AG08395 (cell line): ENCODE results near the gene CPB2.
A peak's percentile ranks its signal among the peaks of the same experiment; 100 is the strongest.

ENCODE experiments used
- DNase-seq: peaks from one replicate; pipeline ENCODE4 v3.0.0; 2012; ENCODE audit warnings: mixed read lengths, low spot score

Gene CPB2

DNA sequence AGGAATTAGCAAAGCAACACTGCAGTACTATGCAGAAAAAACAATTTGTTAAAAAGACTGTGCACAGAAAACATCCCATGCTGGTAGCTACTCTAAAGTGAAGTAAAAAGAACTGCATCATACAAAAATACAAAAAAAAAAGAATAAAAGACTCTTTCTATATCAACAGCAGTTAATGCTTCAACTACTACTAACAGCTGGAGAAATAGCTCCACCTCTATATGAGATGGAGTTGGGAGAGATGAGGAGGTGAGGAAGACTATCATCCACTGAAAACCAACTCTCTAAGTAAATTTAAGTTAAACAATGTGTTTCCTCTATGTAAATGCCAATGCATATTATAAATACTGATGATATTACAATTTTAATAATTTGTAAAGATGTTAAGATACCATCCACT, 54.1 kb downstream of the CPB2 start:
- no peak for DNase-seq

DNA sequence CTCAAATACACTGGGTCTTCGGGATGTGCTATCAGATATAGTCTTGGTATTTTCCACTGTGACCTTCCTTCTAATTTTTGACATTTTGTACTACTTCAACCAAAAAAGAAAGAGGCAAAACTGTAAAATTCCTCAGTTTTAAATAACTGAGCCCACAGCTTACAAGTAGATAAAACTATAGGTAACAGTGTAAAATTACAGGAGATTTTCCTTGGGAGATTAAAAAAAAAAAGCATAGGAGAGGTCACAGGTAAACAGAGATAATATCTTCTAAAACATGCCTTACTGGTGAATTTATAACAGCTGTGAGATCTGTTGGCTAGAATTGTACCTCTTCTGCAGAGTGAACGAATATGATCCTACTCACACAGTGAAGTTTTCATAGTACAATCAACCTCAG, 59.4 kb downstream of the CPB2 start:
- DNase-seq: no peak

DNA sequence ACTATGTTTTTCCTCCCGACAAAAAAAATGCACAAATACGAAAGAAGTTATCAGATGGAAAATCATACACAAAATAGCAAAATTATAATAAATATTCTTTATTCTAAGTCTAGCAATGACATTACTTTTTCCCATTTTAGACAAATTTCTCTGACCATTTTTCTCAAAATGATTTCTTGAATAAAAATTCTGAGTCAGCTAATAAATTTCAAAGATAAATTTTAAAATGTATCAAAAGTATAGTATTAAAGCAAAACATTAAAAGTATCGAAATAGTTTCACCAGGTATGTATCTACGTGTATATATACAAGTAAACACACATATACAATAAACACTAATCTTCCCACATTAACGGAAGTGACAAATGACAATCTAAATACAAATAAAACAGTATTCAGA, 61.2 kb downstream of the CPB2 start:
- no peak for DNase-seq

DNA sequence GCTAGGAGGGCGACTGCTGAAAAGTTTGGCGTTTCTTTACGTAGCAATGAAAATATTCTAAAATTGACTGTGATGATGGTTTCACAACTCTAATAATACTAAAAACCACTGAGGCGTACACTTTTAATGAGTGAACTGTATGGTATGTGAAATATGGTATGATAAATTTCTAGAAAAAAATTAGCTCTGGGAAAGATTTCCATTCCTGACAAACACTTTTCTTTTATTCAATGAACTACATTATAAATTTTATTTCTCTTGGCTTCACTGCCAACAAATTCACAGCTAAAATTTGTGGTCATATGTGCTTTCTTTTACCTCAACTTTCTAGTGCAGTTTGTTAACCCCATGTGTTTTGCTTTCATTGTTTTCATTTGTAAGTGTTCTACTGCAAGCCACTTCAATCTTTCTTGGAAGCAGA, 63.4 kb downstream of the CPB2 start:
- DNase-seq: no peak

DNA sequence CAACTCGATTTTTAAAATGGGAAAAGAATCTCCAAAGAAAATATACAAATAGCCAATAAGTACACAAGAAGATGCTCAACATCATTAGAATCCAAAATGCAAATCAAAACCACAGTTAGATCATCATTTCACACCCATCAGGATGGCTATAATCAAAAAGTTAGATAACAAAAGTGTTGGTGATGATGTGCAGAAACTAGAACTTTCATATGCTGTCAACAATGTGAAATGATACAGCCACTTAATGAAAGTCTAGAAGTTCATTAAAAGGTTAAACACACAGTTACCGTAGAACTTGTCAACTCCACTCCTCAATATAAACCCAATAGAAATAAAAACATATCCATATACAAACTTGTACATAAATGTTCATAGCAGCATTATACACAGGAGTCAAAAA, 64.1 kb downstream of the CPB2 start:
- DNase-seq: no peak

DNA sequence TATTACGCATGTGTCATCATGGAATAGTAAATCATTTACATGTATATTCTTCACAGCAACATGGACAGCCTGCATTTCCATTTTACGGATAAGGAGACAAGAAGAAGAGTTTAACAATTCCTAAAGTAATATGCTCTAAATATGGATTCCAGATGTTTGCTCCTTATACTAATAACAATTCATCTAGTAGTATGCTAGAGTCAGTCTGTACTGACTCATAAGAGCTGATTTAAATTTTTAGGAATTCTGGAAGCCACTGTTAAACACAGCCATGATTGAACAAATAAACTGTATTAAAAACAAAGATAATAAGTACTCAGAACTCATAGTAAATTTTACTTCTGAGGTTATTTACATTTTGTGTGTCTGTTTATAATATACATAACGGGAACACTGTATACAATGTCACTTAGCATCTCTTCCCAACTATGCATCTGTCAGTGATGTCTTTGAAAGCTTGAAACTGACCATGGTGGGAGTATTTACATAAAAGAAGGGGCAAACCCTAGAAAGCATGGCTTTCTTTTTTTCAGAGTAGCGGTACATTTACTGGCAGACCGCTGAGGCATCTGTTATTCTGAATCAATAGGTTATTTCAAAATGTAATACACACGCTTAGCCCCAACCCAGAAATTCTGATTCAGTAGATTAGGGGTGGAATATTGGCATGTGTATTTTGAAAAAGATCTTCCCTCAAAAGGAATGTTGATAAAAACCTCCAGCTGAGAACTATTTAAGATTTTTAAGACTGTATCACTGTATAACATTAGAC, 65.2 kb downstream of the CPB2 start:
- no peak for DNase-seq

DNA sequence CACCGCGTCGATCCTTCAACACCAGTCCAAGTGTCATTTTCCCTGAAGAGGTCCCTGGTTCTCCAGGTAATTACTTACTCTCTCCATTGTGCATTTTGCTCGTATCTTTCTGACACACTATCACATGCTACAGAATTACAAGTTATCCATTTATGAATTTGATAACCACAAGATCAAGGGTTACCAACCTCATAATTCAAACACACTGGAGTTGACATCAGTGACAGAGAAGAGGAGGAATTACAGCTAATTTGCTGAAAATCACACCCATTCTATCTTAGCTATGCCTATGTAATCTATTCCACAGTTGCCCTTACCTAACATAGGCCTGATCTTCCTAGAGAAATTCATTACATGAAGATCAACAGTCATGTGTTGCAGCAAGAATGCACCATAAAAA, 66.5 kb downstream of the CPB2 start:
- DNase-seq: no peak

DNA sequence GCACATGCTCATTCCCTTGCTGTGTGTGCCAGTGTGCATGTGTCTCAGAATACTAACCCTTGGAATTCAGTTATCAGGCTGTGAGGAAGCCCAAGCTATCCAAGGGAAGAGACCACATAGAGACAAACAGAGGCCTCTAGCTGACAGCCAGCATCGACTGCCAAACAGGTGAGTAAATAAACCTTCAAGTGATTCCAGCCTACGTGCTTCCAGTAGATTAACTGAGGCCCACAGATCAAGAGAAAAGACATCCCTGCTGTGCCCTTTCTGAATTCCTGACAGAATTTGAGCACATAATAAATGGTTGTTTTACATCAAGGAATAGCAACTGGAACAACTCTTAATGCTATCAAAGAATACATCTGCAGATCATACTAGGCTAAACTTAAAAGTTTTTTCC, 69.8 kb downstream of the CPB2 start:
- no peak for DNase-seq

DNA sequence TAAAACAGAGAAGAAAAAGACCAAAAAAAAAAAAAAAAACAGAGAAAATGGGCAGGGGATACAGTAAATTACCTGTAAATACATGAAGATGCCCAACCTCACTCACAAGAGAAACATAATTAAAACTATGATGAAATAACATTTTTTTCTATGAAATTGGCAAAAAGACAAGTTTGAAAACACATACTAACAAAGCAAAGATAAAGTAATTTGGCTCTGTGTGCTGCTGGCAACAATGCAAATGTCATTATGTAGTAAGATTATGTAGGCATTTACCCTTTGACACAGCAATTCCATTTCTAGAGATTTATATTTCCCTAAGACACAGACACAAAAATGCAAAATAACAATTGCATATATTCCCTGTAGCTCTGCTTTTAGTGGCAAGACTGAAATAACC, 72.5 kb downstream of the CPB2 start:
- no peak for DNase-seq

DNA sequence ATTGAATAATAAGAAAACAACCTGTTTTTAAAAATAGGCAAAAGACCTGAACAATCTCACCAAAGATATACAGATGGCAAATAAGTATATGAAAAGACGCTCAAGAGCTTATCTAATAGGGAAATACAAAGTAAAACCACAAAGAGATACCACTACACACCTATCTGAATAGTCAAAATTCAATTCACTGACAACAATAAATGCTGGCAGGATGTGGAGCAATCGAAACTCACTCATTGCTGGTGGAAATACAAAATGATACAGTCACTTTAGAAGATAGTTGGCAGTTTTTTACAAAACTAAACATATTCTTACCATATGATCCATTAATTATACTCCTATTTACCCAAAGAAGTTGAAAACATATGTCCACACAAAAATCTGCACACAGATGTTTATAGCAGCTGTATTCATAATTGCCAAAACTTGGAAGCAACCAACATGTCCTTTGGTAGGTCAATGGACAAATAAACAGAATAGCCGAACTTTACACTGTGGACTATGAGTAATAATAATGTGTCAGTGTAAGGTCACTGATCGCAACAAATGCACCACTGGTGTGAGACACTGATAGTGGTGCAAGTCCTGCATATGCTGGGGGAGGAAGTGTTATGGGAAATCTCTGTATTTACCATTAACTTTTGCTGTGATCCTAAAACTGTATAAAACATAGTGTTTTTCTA, 73.1 kb downstream of the CPB2 start:
- DNase-seq: no peak

DNA sequence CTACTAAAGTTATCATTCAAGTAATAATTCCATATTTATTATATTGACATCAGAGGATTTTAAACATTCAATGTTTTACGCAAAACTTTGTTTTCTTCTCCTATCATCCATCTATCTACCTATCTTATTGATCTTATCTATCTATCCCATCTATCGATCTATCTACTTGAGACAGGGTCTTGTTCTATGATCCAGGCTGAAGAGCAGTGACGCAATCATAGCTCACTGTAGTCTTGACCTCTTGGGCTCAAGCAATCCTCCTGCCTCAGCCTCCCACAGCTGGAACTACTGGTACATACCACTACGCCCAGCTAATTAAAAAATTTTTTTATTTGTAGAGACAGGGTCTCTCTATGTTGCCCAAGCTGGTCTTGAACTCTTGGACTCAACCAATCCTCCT, 79.7 kb downstream of the CPB2 start:
- DNase-seq: no peak

DNA sequence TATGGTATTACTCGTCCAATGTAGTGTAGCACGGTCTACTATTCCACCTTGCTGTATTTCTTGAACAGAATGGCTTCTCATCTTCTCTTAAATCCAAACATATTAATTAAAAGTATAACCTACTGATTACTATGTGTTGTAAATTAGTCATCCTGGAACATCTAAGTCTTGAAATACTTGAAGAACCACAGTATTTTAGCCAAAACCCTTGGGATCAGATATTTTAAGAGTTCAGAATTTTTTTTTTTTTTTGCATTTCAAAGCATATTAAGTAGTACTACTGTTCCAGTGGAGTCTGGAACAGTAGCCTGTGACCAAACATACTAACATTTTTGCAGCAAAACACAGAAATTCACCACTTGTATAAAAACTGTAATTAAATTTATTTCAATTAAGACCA, 82.4 kb downstream of the CPB2 start:
- no peak for DNase-seq

DNA sequence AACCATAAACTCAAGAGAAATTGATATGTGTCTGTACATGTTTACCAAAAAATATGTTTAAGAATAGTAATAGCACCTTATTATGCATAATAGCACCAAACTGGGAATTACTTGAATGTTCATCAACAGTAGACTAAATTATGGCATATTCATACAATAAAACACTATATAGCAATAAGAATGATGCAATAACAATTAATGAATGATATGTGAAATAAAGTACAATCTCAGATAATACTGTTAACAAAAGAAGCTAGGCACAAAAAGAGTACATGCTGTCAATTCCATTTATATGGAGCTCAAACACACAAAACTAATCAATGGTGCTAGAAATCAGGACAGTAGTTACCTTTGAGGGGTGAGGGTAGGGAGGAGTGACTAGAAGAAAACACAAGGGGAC, 88.6 kb downstream of the CPB2 start:
- no peak for DNase-seq

DNA sequence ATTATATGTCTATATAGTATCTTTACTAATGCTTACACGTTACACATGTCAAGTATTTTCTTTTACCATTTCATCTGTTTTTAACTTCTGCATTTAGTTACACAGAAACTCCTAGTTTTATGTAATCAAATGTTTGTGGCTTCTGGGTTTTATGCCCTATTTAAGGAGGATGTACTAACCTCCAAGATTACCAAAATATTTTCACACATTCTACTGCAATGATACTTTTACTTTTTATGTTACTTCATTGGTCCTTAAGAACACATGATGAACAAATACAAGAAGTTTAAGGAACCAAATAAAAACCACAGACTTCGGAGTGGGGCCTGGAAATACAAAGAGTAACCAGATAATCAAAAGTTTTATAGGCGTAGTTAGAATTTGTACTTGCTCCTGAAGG, 89.5 kb downstream of the CPB2 start:
- no peak for DNase-seq

DNA sequence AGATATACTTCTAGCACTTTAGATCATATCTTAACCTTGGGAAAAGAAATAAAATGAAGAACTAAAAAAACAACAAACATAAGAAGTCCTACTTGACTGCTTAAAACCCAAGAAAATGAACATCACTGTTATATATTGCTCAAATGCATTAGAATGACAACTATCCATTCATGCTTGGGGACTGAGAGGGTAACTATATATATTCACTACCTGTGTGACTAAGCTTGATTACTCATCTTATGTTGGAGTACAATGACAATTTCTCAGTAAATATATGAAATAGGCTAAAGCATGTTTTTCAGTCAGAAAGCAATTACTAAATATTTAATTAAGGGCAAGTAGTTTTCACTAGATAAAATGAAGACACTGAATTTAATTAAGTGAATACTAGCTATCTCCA, 92.4 kb downstream of the CPB2 start:
- DNase-seq: no peak

DNA sequence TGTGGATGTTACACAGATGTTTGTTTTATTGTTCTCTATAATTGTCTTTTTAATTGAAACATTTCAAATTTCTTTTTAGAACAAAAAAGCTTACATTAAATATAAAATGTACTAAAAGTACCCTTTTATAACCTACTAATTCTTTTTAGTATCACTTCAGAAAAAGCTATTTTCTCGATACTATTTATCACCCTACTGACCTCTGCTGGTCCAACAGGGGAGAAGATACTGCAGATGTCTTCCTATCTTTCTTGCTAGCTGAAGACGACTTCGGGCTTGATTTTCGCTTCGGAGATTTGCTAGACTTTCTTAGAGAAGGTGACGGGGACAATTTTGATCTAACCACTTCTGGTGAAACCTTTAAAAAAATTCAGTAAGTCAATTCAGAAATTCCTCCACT, 94.7 kb downstream of the CPB2 start:
- DNase-seq: peak; percentile 18

DNA sequence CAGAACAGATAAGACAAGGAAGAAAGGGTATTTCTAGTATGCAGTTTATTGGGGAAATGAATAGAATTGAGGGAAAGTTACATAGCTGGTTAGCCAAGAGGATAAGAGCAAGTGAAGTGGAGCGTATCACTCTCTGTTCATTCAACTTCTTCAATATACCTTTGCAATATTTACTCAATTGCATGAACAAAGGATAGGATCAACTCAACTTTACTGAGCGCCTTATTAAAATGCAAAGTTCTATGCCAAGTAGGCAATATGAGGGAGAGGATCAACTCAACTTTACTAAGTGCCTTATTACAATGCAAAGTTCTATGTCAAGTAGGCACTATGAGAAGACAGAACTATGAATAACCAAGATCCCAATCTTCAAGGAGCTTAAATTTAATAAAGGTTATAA, 96.2 kb downstream of the CPB2 start:
- DNase-seq: no peak

DNA sequence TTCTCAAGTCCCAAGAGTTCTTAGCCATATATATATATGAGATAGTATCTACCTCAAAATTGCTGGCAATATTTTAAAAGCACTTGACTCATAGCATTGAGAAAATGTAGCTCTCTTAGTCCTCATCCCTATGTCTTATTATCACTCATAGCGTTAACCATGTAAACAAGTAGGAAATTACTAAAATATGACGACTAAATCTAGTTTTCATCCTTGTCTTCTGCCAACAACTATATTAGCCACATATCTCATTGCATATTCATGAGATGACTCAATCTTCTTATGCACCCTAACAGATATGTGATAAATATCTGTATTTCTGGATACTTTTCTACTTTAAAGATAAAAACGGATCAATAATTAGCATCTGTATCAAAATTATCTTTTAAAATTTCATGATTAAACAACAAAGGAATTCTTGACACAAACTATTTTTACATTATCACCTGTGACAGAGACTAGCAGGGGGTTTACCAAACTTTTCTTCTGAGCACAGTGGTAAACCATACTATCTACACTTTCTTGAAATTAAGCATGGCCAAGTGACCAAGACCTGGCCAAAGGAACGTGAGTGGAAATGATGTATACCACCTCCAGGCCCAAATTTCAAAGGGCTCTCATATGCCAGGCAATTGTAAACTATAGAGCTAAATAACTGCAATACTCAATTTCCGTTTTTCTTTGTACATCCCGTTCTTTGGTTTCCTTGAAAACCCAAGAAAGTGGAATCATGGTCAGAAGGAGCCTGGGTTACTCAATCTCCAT, 98.0 kb downstream of the CPB2 start:
- no peak for DNase-seq

DNA sequence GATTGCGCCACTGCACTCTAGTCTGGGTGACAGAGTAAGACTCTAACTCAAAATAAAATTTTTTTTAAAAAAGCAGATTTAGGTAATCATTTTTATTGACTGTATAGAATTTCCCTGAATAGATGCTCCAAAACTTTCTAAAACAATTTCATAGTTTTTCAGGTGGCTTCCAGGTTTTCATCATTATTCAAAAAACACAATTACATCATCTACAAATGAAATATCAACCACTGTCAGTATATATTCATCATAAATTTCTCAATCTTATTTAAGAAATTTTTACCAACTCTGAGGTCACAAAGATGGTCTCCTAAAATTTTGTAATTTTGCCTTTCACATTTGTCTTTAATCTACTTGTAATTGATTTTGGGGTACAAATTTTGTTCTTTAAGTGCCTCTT, 100.3 kb downstream of the CPB2 start:
- no peak for DNase-seq
